K562 (cell line): ENCODE data around the gene PFN3. TPM values are rescaled to one million over a fixed set of nuclear protein-coding genes. Genes with fewer than 3 reads are reported as not detected.

ENCODE experiments used
- FOXA1 ChIP-seq: fragments of 450-650 bp; IDR thresholded peaks from 2 replicates; pipeline ENCODE4 v1.6.1; 2016; ENCODE audit warnings: mild to moderate bottlenecking, borderline replicate concordance
- GABPB2 ChIP-seq: fragments of 250-450 bp; sonication (Bioruptor Pico); conservative IDR thresholded peaks from 2 replicates; pipeline ENCODE4 v1.5.1; 2021; ENCODE audit warnings: mild to moderate bottlenecking
- HDAC1 ChIP-seq, 2 experiments: fragments of 450-650 bp; IDR thresholded peaks; 2 replicates each; pipeline ENCODE4 v1.6.1; 2016 to 2017; ENCODE audit warnings: inconsistent platforms in 1 of 2, mild to moderate bottlenecking in 1 of 2, moderate library complexity in 1 of 2
- IFI16 ChIP-seq: fragments of 250-450 bp; sonication (Bioruptor Pico); IDR thresholded peaks from 2 replicates; pipeline ENCODE4 v2.1.2; 2022; ENCODE audit warnings: mild to moderate bottlenecking, inconsistent platforms
- NCOA1 ChIP-seq: fragments of 450-650 bp; IDR thresholded peaks from 2 replicates; pipeline ENCODE4 v1.6.1; 2016; ENCODE audit warnings: low read depth
- NFYB ChIP-seq: IDR thresholded peaks from 2 replicates; pipeline ENCODE4 v1.6.1; 2011; ENCODE audit warnings: mild to moderate bottlenecking, moderate library complexity; ENCODE audit not compliant: insufficient read length; ENCODE audit errors: extremely low read depth
- RFX5 ChIP-seq: IDR thresholded peaks from 2 replicates; pipeline ENCODE4 v1.6.1; 2011; ENCODE audit warnings: low read depth, mild to moderate bottlenecking, improper control_type of control experiment, low read length
- SUPT5H ChIP-seq: fragments of 450-650 bp; IDR thresholded peaks from 2 replicates; pipeline ENCODE4 v1.6.1; 2016
- ZFP1 ChIP-seq: fragments of 450-650 bp; formaldehyde crosslinking; IDR thresholded peaks from 2 replicates; pipeline ENCODE4 v1.4.0; 2020; ENCODE audit warnings: mild to moderate bottlenecking, mixed read lengths
- ZNF431 ChIP-seq: sonication (generic); formaldehyde crosslinking; IDR thresholded peaks from 2 replicates; pipeline ENCODE4 v1.8.0; 2022; ENCODE audit warnings: mild to moderate bottlenecking, missing genetic modification reagents
- polyA plus RNA-seq, 8 experiments: library from polyadenylated mRNA; depleted of rRNA in 4 of 8; stranded (reverse) in 5 of 8; unstranded in 3 of 8; fragments of >200 nt; fragmentation: Nextera tagmentation in 2 of 8; fragmentation: Illumina TruSeq in 1 of 8; extraction: Ambion mirVana in 2 of 8; extraction: Trizol in 1 of 8; gene quantifications; 2 replicates each; pipeline versions ENCODE4 v1.2.1 to v1.2.3, GENCODE V29; 2011 to 2014; ENCODE audit warnings: inconsistent platforms in 1 of 8, missing spikeins in 1 of 8
- total RNA-seq, 7 experiments: library from RNA; depleted of rRNA in 6 of 7; stranded (reverse); fragments of >200 nt in 6 of 7; fragmentation: Illumina TruSeq in 2 of 7; extraction: Trizol in 2 of 7; gene quantifications; 2 replicates each; pipeline versions ENCODE4 v1.2.1 to v1.2.3, GENCODE V29; 2011 to 2021; ENCODE audit warnings: low replicate concordance in 1 of 7
- TF ChIP-seq, protein P1 (sequence below): sonication (generic); formaldehyde crosslinking; IDR thresholded peaks from 2 replicates; pipeline ENCODE4 v1.8.1; 2023; ENCODE audit warnings: mild to moderate bottlenecking, missing genetic modification reagents
- TF ChIP-seq, protein P2 (sequence below): conservative IDR thresholded peaks from 2 replicates; pipeline ENCODE4 v1.6.1; 2011; ENCODE audit warnings: low read depth, mild to moderate bottlenecking, low read length; ENCODE audit not compliant: control insufficient read depth
- TF ChIP-seq, protein P3 (sequence below): sonication (generic); formaldehyde crosslinking; IDR thresholded peaks from 2 replicates; pipeline ENCODE4 v1.8.0; 2022; ENCODE audit warnings: mild to moderate bottlenecking, missing genetic modification reagents
- TF ChIP-seq, protein P4 (sequence below): sonication (generic); formaldehyde crosslinking; IDR thresholded peaks from 2 replicates; pipeline ENCODE4 v1.8.1; 2022; ENCODE audit warnings: missing genetic modification reagents
- TF ChIP-seq, protein P5 (sequence below), 2 experiments: IDR thresholded peaks in 1 of 2; conservative IDR thresholded peaks in 1 of 2; 2 replicates each; pipeline ENCODE4 v1.6.1; 2016; ENCODE audit warnings: low read depth in 2 of 2, mild to moderate bottlenecking in 1 of 2, missing compliant biosample characterization in 1 of 2, missing genetic modification characterization in 1 of 2, moderate library complexity in 1 of 2
- TF ChIP-seq, protein P6 (sequence below): IDR thresholded peaks from 3 replicates; pipeline ENCODE4 v1.6.1; 2011; ENCODE audit warnings: borderline replicate concordance, mild to moderate bottlenecking, moderate library complexity; ENCODE audit not compliant: insufficient read length; ENCODE audit errors: extremely low read depth

The PFN3 gene
- total and polyA plus RNA-seq, 9 of the 15 experiments (the other 6 are each of a cell fraction or from before 2014, with no cell fraction given), result not detected

DNA sequence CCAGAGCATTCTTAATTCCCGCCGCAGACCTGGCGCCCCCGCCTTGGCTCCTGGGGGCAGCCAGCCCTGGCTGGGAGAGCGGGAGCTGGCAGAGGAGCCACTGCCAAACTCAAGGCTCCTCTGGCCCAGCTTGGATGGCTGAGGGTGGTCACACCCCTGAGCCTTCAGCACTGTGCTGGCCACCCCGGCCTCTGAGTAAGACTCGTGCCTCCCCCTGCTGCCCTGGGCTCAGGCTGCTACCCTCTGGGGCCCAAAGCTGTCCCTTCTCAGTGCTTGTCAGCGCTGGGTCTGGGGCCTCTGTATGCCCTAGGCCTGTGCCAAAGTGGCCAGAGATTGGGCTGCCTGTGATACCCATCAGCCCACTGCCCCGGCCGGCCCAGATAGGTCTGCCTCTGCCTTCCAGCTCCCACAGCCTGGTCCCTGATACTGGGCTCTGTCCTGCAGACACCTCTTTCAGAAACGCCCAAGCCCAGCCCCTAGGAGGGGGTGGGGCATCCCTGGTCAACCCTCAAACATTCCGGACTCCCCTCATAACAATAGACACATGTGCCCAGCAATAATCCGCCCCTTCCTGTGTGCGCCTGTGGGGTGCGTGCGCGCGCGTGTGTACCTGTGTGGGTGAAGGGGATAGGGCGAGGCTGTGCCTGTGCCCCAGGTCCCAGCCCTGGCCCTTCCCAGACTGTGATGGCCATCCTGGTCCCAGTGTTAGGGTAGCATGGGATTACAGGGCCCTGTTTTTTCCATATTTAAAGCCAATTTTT lies 41.8 kb upstream of the PFN3 start (continued):
- TF ChIP-seq, protein P1, sequence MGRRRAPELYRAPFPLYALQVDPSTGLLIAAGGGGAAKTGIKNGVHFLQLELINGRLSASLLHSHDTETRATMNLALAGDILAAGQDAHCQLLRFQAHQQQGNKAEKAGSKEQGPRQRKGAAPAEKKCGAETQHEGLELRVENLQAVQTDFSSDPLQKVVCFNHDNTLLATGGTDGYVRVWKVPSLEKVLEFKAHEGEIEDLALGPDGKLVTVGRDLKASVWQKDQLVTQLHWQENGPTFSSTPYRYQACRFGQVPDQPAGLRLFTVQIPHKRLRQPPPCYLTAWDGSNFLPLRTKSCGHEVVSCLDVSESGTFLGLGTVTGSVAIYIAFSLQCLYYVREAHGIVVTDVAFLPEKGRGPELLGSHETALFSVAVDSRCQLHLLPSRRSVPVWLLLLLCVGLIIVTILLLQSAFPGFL (CRISPR knock-in tag), result no peak
- TF ChIP-seq ZFP1 (CRISPR knock-in tag), result no peak
- TF ChIP-seq RFX5, result no peak
- TF ChIP-seq, protein P2, sequence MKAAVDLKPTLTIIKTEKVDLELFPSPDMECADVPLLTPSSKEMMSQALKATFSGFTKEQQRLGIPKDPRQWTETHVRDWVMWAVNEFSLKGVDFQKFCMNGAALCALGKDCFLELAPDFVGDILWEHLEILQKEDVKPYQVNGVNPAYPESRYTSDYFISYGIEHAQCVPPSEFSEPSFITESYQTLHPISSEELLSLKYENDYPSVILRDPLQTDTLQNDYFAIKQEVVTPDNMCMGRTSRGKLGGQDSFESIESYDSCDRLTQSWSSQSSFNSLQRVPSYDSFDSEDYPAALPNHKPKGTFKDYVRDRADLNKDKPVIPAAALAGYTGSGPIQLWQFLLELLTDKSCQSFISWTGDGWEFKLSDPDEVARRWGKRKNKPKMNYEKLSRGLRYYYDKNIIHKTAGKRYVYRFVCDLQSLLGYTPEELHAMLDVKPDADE, result no peak
- TF ChIP-seq, protein P3, sequence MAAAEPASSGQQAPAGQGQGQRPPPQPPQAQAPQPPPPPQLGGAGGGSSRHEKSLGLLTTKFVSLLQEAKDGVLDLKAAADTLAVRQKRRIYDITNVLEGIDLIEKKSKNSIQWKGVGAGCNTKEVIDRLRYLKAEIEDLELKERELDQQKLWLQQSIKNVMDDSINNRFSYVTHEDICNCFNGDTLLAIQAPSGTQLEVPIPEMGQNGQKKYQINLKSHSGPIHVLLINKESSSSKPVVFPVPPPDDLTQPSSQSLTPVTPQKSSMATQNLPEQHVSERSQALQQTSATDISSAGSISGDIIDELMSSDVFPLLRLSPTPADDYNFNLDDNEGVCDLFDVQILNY, result no peak
- TF ChIP-seq GABPB2 (CRISPR knock-in tag), result no peak
- TF ChIP-seq FOXA1, result no peak
- TF ChIP-seq, protein P4, sequence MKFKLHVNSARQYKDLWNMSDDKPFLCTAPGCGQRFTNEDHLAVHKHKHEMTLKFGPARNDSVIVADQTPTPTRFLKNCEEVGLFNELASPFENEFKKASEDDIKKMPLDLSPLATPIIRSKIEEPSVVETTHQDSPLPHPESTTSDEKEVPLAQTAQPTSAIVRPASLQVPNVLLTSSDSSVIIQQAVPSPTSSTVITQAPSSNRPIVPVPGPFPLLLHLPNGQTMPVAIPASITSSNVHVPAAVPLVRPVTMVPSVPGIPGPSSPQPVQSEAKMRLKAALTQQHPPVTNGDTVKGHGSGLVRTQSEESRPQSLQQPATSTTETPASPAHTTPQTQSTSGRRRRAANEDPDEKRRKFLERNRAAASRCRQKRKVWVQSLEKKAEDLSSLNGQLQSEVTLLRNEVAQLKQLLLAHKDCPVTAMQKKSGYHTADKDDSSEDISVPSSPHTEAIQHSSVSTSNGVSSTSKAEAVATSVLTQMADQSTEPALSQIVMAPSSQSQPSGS (CRISPR knock-in tag), result no peak
- TF ChIP-seq HDAC1 (IDR thresholded peaks at IDR 0.05), result no peak
- TF ChIP-seq, protein P5, sequence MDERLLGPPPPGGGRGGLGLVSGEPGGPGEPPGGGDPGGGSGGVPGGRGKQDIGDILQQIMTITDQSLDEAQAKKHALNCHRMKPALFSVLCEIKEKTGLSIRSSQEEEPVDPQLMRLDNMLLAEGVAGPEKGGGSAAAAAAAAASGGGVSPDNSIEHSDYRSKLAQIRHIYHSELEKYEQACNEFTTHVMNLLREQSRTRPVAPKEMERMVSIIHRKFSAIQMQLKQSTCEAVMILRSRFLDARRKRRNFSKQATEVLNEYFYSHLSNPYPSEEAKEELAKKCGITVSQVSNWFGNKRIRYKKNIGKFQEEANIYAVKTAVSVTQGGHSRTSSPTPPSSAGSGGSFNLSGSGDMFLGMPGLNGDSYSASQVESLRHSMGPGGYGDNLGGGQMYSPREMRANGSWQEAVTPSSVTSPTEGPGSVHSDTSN (CRISPR knock-in tag; IDR thresholded peaks at IDR 0.05; ENCODE audit: low read depth), result no peak
- TF ChIP-seq, protein P5 (tag; conservative IDR thresholded peaks at IDR 0.05; ENCODE audit: low read depth), result no peak
- TF ChIP-seq IFI16, result no peak
- TF ChIP-seq NCOA1, result no peak
- TF ChIP-seq, protein P6, sequence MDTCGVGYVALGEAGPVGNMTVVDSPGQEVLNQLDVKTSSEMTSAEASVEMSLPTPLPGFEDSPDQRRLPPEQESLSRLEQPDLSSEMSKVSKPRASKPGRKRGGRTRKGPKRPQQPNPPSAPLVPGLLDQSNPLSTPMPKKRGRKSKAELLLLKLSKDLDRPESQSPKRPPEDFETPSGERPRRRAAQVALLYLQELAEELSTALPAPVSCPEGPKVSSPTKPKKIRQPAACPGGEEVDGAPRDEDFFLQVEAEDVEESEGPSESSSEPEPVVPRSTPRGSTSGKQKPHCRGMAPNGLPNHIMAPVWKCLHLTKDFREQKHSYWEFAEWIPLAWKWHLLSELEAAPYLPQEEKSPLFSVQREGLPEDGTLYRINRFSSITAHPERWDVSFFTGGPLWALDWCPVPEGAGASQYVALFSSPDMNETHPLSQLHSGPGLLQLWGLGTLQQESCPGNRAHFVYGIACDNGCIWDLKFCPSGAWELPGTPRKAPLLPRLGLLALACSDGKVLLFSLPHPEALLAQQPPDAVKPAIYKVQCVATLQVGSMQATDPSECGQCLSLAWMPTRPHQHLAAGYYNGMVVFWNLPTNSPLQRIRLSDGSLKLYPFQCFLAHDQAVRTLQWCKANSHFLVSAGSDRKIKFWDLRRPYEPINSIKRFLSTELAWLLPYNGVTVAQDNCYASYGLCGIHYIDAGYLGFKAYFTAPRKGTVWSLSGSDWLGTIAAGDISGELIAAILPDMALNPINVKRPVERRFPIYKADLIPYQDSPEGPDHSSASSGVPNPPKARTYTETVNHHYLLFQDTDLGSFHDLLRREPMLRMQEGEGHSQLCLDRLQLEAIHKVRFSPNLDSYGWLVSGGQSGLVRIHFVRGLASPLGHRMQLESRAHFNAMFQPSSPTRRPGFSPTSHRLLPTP, result no peak
- peak; percentile 25; the same call in 1 of the 2 replicates for TF ChIP-seq SUPT5H
- no peak for TF ChIP-seq NFYB
- TF ChIP-seq ZNF431 (CRISPR knock-in tag), result no peak
